Calu3 (cell line): ENCODE results near the gene MAPKAPK5. TPM values are rescaled to one million over a fixed set of nuclear protein-coding genes. Genes with fewer than 3 reads are reported as not detected.
"Not testable (repeated sequence)": the region's sequence is repeated elsewhere in the genome, so short reads cannot be mapped to it uniquely, and the experiment has no call there.

Source experiments
- BruUV-seq: library from RNA; stranded (reverse); fragments of 400-500 nt; replicated peaks from 2 replicates; lab custom pipeline; 2021; lab: Mats Ljungman, UMichigan
- CTCF ChIA-PET: fragments of 300-600 bp; sonication (Branson Sonifier 250); formaldehyde crosslinking; loops from one replicate; lab custom pipeline; 2022; ENCODE audit warnings: antibody characterized with exemption; lab: Charles Lee
- DNase-seq: peaks from one replicate; pipeline ENCODE4 v3.0.0; 2022
- H3K27ac Mint-ChIP-seq: one replicate; pipeline ENCODE4 v1.8.0; 2022; ENCODE audit warnings: mixed read lengths; ENCODE audit not compliant: unreplicated experiment
- H3K27me3 Mint-ChIP-seq: one replicate; pipeline ENCODE4 v1.8.0; 2022; ENCODE audit warnings: mixed read lengths; ENCODE audit not compliant: unreplicated experiment
- H3K36me3 Mint-ChIP-seq: one replicate; pipeline ENCODE4 v1.8.0; 2022; ENCODE audit warnings: mild to moderate bottlenecking, moderate library complexity, mixed read lengths; ENCODE audit not compliant: insufficient read depth, unreplicated experiment
- H3K4me1 Mint-ChIP-seq: one replicate; pipeline ENCODE4 v1.8.0; 2022; ENCODE audit warnings: mild to moderate bottlenecking, low read depth, mixed read lengths; ENCODE audit not compliant: unreplicated experiment
- H3K4me3 Mint-ChIP-seq: one replicate; pipeline ENCODE4 v1.8.0; 2022; ENCODE audit warnings: mild to moderate bottlenecking, low read depth, moderate library complexity, mixed read lengths; ENCODE audit not compliant: unreplicated experiment
- H3K9me3 Mint-ChIP-seq: one replicate; pipeline ENCODE4 v1.8.0; 2022; ENCODE audit warnings: low read depth, mixed read lengths; ENCODE audit not compliant: unreplicated experiment
- CTCF ChIP-seq: fragments of 200-600 bp; IDR thresholded peaks from one replicate; pipeline ENCODE4 v1.8.0; 2022; ENCODE audit warnings: antibody characterized with exemption; ENCODE audit not compliant: unreplicated experiment
- intact Hi-C: fragments of 100-400 bp; cut with micrococcal nuclease; formaldehyde crosslinking; loops from one replicate; pipeline ENCODE4 v1.10.0; 2022; ENCODE audit not compliant: unreplicated experiment
- total RNA-seq: library from RNA; stranded (reverse); gene quantifications from 2 replicates; pipeline ENCODE4 v1.2.3, GENCODE V29; 2022

The MAPKAPK5 gene
- total RNA-seq, 1 experiment from 2014 or later = 84.8 TPM

- Mint-ChIP-seq H3K27me3 (peaks cover 18% of the 10 kb centered on the region), H3K4me3 (no peak overlapping the region), H3K36me3 (no peaks in the 10 kb centered on the region), H3K27ac (no peak overlapping the region), H3K9me3 (no peaks in the 10 kb centered on the region), H3K4me1 (no peaks in the 10 kb centered on the region)
- intact Hi-C loops = no loop called here
- TF ChIP-seq CTCF = no peak
- CTCF ChIA-PET = no interaction called here
- no TSS peak for BruUV-seq
- DNase-seq = no peak
Observed at GRCh38 chr12:111828338-111828979, 13.6 kb upstream of the MAPKAPK5 start.

GRCh38 chr12:111829635-111830034 is 12.4 kb upstream of the MAPKAPK5 start:
- BruUV-seq, DNase-seq, H3K9me3 Mint-ChIP-seq, H3K4me1 Mint-ChIP-seq, H3K4me3 Mint-ChIP-seq, H3K36me3 Mint-ChIP-seq, H3K27ac Mint-ChIP-seq, CTCF ChIA-PET, intact Hi-C loops: not testable (repeated sequence)
- H3K27me3 Mint-ChIP-seq = peaks cover 25% of the 10 kb centered on the region

GRCh38 chr12:111834740-111835386 is 7.2 kb upstream of the MAPKAPK5 start:
- H3K9me3 Mint-ChIP-seq, CTCF ChIA-PET, BruUV-seq, H3K4me1 Mint-ChIP-seq, intact Hi-C loops: not testable (repeated sequence)
- peak; percentile 75 for DNase-seq
- Mint-ChIP-seq H3K27me3 (peaks cover 25% of the 10 kb centered on the region), H3K27ac (peak overlapping the region; percentile 76), H3K4me3 (peak overlapping the region; percentile 79), H3K36me3 (peaks cover 15% of the 10 kb centered on the region)

GRCh38 chr12:111835531-111836181 is 6.4 kb upstream of the MAPKAPK5 start:
- Mint-ChIP-seq H3K27me3 (peaks cover 25% of the 10 kb centered on the region), H3K36me3 (peaks cover 15% of the 10 kb centered on the region), H3K27ac (peak overlapping the region; percentile 76), H3K4me1 (peaks cover 16% of the 10 kb centered on the region), H3K4me3 (peak overlapping the region; percentile 79)
- DNase-seq, BruUV-seq, H3K9me3 Mint-ChIP-seq, intact Hi-C loops, CTCF ChIA-PET: not testable (repeated sequence)

- Mint-ChIP-seq H3K36me3 (peaks cover 42% of the 10 kb centered on the region), H3K4me3 (no peak overlapping the region), H3K27ac (no peak overlapping the region), H3K27me3 (peaks cover 10% of the 10 kb centered on the region), H3K9me3 (no peaks in the 10 kb centered on the region), H3K4me1 (peaks cover 24% of the 10 kb centered on the region)
- no TSS peak for BruUV-seq
- intact Hi-C loops = no loop called here
- DNase-seq = no peak
- CTCF ChIA-PET = interaction anchor here (0.6 kb wide), 1 partner anchor 21 kb away, joined by 4 read pairs; no protein-coding TSS in a partner anchor
- TF ChIP-seq CTCF = no peak
Observed at GRCh38 chr12:111838353-111838752, 3.7 kb upstream of the MAPKAPK5 start.
